T-helper 2 cell treated with Interferon-gamma antibody and Interleukin-4, amounts not matched to agents 5 μg/mL and 100 μg/mL, for 36 hours (primary cell): ENCODE measurements around the gene IL25.
"Not testable (repeated sequence)": the region's sequence is repeated elsewhere in the genome, so short reads cannot be mapped to it uniquely, and the experiment has no call there.

Experiments
- DNase-seq: peaks from one replicate; pipeline ENCODE4 v3.0.0; 2021; ENCODE audit warnings: low spot score
- H3K27ac Mint-ChIP-seq: one replicate; pipeline ENCODE4 v1.8.0; 2021; ENCODE audit warnings: mild to moderate bottlenecking, mixed read lengths
- H3K27me3 Mint-ChIP-seq: one replicate; pipeline ENCODE4 v1.8.0; 2021; ENCODE audit warnings: low read depth, mixed read lengths
- H3K36me3 Mint-ChIP-seq: one replicate; pipeline ENCODE4 v1.8.0; 2021; ENCODE audit warnings: low read depth, mixed read lengths
- H3K4me1 Mint-ChIP-seq: one replicate; pipeline ENCODE4 v1.8.0; 2021; ENCODE audit warnings: low read depth, mixed read lengths
- H3K4me3 Mint-ChIP-seq: one replicate; pipeline ENCODE4 v1.8.0; 2022; ENCODE audit warnings: mild to moderate bottlenecking, moderate library complexity, mixed read lengths
- H3K9me3 Mint-ChIP-seq: one replicate; pipeline ENCODE4 v1.8.0; 2021; ENCODE audit warnings: mixed read lengths

IL25 gene

GRCh38 chr14:23384364-23385080, 11.9 kb downstream of the IL25 start:
- Mint-ChIP-seq H3K9me3 (no peaks in the 10 kb centered on the region), H3K27me3 (peaks cover 4% of the 10 kb centered on the region), H3K36me3 (no peaks in the 10 kb centered on the region), H3K4me1 (no peaks in the 10 kb centered on the region), H3K27ac (no peak overlapping the region), H3K4me3 (no peak overlapping the region)
- no peak for DNase-seq

GRCh38 chr14:23385244-23385641, 12.6 kb downstream of the IL25 start:
- no peak for DNase-seq
- Mint-ChIP-seq H3K36me3 (no peaks in the 10 kb centered on the region), H3K4me3 (no peak overlapping the region), H3K9me3 (no peaks in the 10 kb centered on the region), H3K4me1 (no peaks in the 10 kb centered on the region), H3K27ac (no peak overlapping the region), H3K27me3 (peaks cover 4% of the 10 kb centered on the region)

- Mint-ChIP-seq H3K36me3 (no peaks in the 10 kb centered on the region), H3K27me3 (peaks cover 4% of the 10 kb centered on the region), H3K9me3 (no peaks in the 10 kb centered on the region), H3K27ac (no peak overlapping the region), H3K4me1 (no peaks in the 10 kb centered on the region), H3K4me3 (no peak overlapping the region)
- no peak for DNase-seq
Measured at GRCh38 chr14:23385642-23386265, 13.1 kb downstream of the IL25 start.

GRCh38 chr14:23386266-23386657, 13.7 kb downstream of the IL25 start:
- H3K27ac Mint-ChIP-seq, H3K27me3 Mint-ChIP-seq, H3K4me1 Mint-ChIP-seq, H3K36me3 Mint-ChIP-seq, DNase-seq, H3K4me3 Mint-ChIP-seq, H3K9me3 Mint-ChIP-seq: not testable (repeated sequence)

GRCh38 chr14:23386999-23387398, 14.4 kb downstream of the IL25 start:
- H3K27ac Mint-ChIP-seq: no peak overlapping the region
- DNase-seq: no peak
- no peaks in the 10 kb centered on the region for H3K9me3 Mint-ChIP-seq
- no peaks in the 10 kb centered on the region for H3K27me3 Mint-ChIP-seq
- H3K4me1 Mint-ChIP-seq: no peaks in the 10 kb centered on the region
- H3K36me3 Mint-ChIP-seq: no peaks in the 10 kb centered on the region
- H3K4me3 Mint-ChIP-seq: no peak overlapping the region

GRCh38 chr14:23387916-23388882, 15.6 kb downstream of the IL25 start:
- no peaks in the 10 kb centered on the region for H3K9me3 Mint-ChIP-seq
- H3K27me3 Mint-ChIP-seq: no peaks in the 10 kb centered on the region
- no peak overlapping the region for H3K27ac Mint-ChIP-seq
- no peak for DNase-seq
- H3K36me3 Mint-ChIP-seq: no peaks in the 10 kb centered on the region
- no peak overlapping the region for H3K4me3 Mint-ChIP-seq
- H3K4me1 Mint-ChIP-seq: no peaks in the 10 kb centered on the region

- no peaks in the 10 kb centered on the region for H3K36me3 Mint-ChIP-seq
- no peak overlapping the region for H3K4me3 Mint-ChIP-seq
- no peaks in the 10 kb centered on the region for H3K27me3 Mint-ChIP-seq
- DNase-seq: no peak
- H3K9me3 Mint-ChIP-seq: no peaks in the 10 kb centered on the region
- H3K27ac Mint-ChIP-seq: no peak overlapping the region
- H3K4me1 Mint-ChIP-seq: no peaks in the 10 kb centered on the region
Measured at GRCh38 chr14:23388996-23389395, 16.4 kb downstream of the IL25 start.

GRCh38 chr14:23389396-23389795, 16.8 kb downstream of the IL25 start:
- no peaks in the 10 kb centered on the region for H3K4me1 Mint-ChIP-seq

GRCh38 chr14:23389871-23390270, 17.3 kb downstream of the IL25 start:
- not testable (repeated sequence) for H3K27ac Mint-ChIP-seq, H3K4me1 Mint-ChIP-seq, H3K9me3 Mint-ChIP-seq, H3K27me3 Mint-ChIP-seq, DNase-seq, H3K36me3 Mint-ChIP-seq, H3K4me3 Mint-ChIP-seq

More at GRCh38 chr14:23389396-23389795, 16.8 kb downstream of the IL25 start:
- Mint-ChIP-seq H3K27me3 (no peaks in the 10 kb centered on the region), H3K36me3 (no peaks in the 10 kb centered on the region), H3K9me3 (no peaks in the 10 kb centered on the region), H3K4me3 (no peak overlapping the region), H3K27ac (no peak overlapping the region)
- DNase-seq: no peak

- Mint-ChIP-seq H3K4me1 (no peaks in the 10 kb centered on the region), H3K36me3 (no peaks in the 10 kb centered on the region), H3K9me3 (no peaks in the 10 kb centered on the region), H3K4me3 (no peak overlapping the region), H3K27me3 (no peaks in the 10 kb centered on the region), H3K27ac (no peak overlapping the region)
- no peak for DNase-seq
Measured at GRCh38 chr14:23392613-23393012, 20.0 kb downstream of the IL25 start.

- Mint-ChIP-seq H3K27me3 (no peaks in the 10 kb centered on the region), H3K36me3 (no peaks in the 10 kb centered on the region), H3K9me3 (no peaks in the 10 kb centered on the region), H3K27ac (no peak overlapping the region), H3K4me1 (no peaks in the 10 kb centered on the region), H3K4me3 (no peak overlapping the region)
- no peak for DNase-seq
Measured at GRCh38 chr14:23396126-23396525, 23.5 kb downstream of the IL25 start.

GRCh38 chr14:23396781-23397407, 24.3 kb downstream of the IL25 start:
- Mint-ChIP-seq H3K4me1 (no peaks in the 10 kb centered on the region), H3K27ac (no peak overlapping the region), H3K4me3 (no peak overlapping the region), H3K9me3 (no peaks in the 10 kb centered on the region), H3K27me3 (no peaks in the 10 kb centered on the region), H3K36me3 (no peaks in the 10 kb centered on the region)
- no peak for DNase-seq

- no peak overlapping the region for H3K27ac Mint-ChIP-seq
- no peaks in the 10 kb centered on the region for H3K36me3 Mint-ChIP-seq
- no peaks in the 10 kb centered on the region for H3K4me1 Mint-ChIP-seq
- H3K9me3 Mint-ChIP-seq: no peaks in the 10 kb centered on the region
- DNase-seq: no peak
- H3K4me3 Mint-ChIP-seq: no peak overlapping the region
- no peaks in the 10 kb centered on the region for H3K27me3 Mint-ChIP-seq
Measured at GRCh38 chr14:23398348-23398747, 25.7 kb downstream of the IL25 start.

- H3K27me3 Mint-ChIP-seq: no peaks in the 10 kb centered on the region
- no peak overlapping the region for H3K27ac Mint-ChIP-seq
- no peaks in the 10 kb centered on the region for H3K9me3 Mint-ChIP-seq
- DNase-seq: no peak
- no peaks in the 10 kb centered on the region for H3K36me3 Mint-ChIP-seq
- no peaks in the 10 kb centered on the region for H3K4me1 Mint-ChIP-seq
- H3K4me3 Mint-ChIP-seq: no peak overlapping the region
Measured at GRCh38 chr14:23399136-23399535, 26.5 kb downstream of the IL25 start.
